HG03135 (cell line): Measurements from ENCODE around the gene KIF3B.

Experiments used
- ATAC-seq: cut with Tn5 transposase; IDR thresholded peaks from one replicate; pipeline ENCODE4 v1.9.1; 2021; ENCODE audit warnings: mild to moderate bottlenecking, moderate library complexity; ENCODE audit not compliant: unreplicated experiment

Gene KIF3B

GRCh38 chr20:32277361-32278198, at the start of gene KIF3B:
KIF3B (plus strand) TSS chr20:32277651; CDS start chr20:32309778, 32,127 bp downstream.
- ATAC-seq, result peak; percentile 76

GRCh38 chr20:32227744-32228688, 49.4 kb upstream of the KIF3B start:
- no peak for ATAC-seq

GRCh38 chr20:32229251-32229747, 48.2 kb upstream of the KIF3B start:
- ATAC-seq, result no peak

GRCh38 chr20:32230707-32231106, 46.7 kb upstream of the KIF3B start:
- ATAC-seq, result no peak

GRCh38 chr20:32231245-32231644, 46.2 kb upstream of the KIF3B start:
- no peak for ATAC-seq

GRCh38 chr20:32231847-32232246, 45.6 kb upstream of the KIF3B start:
- ATAC-seq, result no peak

GRCh38 chr20:32232326-32232886, 45.0 kb upstream of the KIF3B start:
- no peak for ATAC-seq

- no peak for ATAC-seq
Measured at GRCh38 chr20:32233286-32233685, 44.2 kb upstream of the KIF3B start.

GRCh38 chr20:32234135-32234808, 43.2 kb upstream of the KIF3B start:
- no peak for ATAC-seq

GRCh38 chr20:32235331-32236047, 42.0 kb upstream of the KIF3B start:
- no peak for ATAC-seq

- no peak for ATAC-seq
Measured at GRCh38 chr20:32236048-32236533, 41.4 kb upstream of the KIF3B start.

GRCh38 chr20:32236819-32237218, 40.6 kb upstream of the KIF3B start:
- no peak for ATAC-seq

GRCh38 chr20:32237419-32237818, 40.0 kb upstream of the KIF3B start:
- no peak for ATAC-seq

GRCh38 chr20:32238483-32239425, 38.7 kb upstream of the KIF3B start:
- no peak for ATAC-seq

- no peak for ATAC-seq
Measured at GRCh38 chr20:32240205-32240604, 37.2 kb upstream of the KIF3B start.

GRCh38 chr20:32241807-32242206, 35.6 kb upstream of the KIF3B start:
- no peak for ATAC-seq

GRCh38 chr20:32244150-32244823, 33.2 kb upstream of the KIF3B start:
- ATAC-seq, result no peak

GRCh38 chr20:32244959-32245358, 32.5 kb upstream of the KIF3B start:
- ATAC-seq, result no peak
